GM19193 (cell line): ENCODE results near the gene MEIOB.

ENCODE experiments used
- POLR2A ChIP-seq: IDR thresholded peaks from 4 replicates; pipeline ENCODE4 v1.6.1; 2011; ENCODE audit not compliant: insufficient read depth, insufficient read length; ENCODE audit errors: extremely low read depth

MEIOB gene

DNA sequence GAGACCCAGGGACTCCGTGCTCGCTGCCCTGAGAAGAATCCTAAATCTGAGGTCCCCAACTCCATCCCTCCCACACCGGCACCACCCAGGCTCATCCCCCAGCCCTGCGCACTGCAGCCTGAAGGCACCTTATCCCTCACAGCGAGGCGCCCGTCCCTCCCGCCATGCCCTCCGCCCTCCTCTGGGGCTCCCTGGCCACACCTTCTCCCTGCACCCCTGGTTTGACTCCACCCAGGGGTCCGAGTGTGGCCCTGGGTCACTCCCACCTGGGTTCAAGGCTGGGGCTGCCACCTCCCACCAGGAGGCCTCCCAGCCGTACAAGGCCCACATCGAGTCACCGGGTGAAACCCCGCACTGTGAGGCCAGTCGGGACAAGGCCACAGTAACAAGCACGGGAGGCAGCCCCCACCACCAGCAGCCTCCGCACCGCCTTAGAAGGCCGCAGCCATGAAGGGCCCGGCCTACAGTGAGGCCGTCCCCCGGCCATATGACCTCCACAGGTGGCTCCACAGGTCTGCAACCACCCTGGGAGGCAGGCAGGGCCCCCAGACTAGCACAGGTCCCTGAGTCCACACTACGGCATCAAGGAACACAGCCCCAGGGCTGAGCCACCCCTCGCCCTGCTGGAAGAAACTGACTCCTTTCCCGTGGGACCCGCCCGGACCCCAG lies 53.6 kb downstream of the MEIOB start:
- no peak for TF ChIP-seq POLR2A

DNA sequence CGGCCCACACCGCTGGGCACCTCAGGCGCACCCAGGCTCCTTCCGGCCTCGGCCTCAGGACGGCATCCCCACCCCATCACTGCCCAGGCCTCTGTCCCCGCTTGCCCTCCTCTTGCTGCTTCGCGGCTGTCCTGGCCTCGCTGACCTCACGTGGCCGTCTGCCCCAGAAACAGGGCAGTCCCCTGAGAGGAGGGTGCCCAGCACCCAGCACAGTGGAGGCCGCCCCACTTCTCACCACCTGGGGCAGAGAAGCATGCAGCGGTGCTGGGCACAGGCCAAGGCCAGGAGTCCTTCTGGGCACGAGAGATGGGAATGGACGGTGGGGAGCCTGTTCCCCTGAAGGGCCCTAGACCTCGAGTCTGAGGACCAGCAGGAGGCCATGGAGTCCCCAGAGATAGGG lies 54.2 kb downstream of the MEIOB start:
- no peak for TF ChIP-seq POLR2A

DNA sequence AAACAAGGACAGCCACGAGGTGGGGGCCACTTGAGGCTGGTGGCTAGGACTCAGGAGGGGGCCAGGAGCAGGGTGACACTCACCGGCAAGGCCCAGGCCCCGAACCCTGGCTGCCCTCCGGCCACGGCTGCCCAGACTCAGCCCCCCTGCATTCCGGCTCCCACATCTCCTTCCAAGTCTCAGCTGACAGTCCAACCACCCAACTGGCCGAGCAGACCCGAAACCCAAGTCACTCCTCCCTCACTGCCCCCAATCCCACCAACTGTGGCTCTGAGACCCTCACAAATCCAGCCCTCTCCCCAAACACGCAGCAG lies 54.7 kb downstream of the MEIOB start:
- no peak for TF ChIP-seq POLR2A

DNA sequence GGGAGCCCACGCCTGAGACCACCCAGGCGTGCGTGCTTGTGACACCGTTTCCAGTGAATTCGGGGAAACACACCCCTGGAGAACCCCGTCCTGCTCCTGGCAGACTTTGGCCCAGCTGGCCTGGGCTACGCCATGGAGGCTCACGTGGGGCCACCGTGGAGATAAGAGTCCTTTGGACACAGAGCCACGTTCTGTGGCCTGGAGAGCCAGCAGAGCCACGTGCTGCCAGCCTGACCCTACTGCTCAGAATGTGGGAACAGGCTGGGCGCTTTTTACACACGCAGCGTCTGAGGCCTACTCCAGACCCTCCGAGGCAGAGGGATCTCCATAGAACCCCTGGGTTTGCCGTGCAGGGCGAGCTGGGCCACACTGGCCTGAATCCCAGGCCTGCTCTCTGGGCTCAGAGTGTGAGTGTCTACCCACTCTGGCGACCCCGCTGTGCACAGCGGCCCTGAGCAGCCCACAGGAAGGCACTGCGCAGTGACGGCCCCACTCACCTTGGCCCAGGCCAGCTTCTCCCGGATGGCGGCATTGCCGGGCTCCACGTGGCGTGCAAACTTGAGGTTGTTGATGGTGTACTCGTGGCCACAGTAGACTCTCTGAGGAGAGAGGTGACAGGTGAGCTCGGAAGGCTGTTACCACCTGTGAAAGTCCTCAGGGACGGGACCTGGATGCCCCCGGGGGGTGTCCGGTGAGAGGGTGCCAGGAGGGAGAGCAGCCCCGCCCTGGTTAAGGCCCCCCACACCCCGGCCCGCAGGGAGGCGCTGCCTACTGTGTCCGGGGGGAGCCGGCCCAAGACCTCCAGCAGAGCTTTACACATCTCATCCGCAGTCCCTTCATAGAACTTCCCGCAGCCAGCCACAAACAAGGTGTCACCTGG lies 55.3 kb downstream of the MEIOB start:
- TF ChIP-seq POLR2A, result no peak

DNA sequence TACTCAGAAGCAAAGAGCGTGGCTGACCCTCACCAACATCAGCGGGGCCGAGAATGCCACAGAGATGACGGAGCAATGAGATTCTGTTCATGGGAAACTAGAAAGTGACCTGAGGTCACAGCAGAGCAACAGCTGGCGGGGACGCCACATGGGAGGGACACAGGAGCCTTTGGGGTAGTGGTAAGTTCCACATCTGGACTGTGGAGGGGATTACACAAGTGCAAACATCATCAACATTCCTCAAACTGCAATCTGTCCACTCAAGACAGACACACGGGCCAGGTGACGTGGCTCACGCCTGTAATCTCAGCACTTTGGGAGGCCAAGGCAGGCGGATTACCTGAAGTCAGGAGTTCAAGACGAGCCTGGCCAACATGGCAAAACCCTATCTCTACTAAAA lies 56.5 kb downstream of the MEIOB start:
- no peak for TF ChIP-seq POLR2A

DNA sequence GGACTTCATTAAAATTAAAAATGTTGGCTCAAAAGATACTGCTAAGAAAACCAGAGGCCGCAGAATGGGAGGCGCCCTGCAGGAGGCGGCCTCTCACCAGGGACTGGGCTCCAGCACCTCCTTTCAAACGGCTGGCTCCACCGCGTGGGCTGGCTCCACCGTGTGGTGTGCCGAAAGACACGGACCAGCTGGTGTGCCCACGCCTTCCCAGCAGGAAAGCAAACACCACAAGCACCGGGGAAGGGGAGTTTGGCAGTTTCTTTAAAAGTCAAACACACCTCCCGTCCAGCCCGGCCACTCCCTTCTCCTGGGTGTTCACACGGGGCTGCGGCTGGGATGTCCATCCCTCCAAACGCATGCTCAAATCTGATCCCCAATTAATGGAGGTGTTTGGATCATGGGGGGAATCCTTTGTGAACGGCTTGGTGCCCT lies 59.2 kb downstream of the MEIOB start:
- no peak for TF ChIP-seq POLR2A

DNA sequence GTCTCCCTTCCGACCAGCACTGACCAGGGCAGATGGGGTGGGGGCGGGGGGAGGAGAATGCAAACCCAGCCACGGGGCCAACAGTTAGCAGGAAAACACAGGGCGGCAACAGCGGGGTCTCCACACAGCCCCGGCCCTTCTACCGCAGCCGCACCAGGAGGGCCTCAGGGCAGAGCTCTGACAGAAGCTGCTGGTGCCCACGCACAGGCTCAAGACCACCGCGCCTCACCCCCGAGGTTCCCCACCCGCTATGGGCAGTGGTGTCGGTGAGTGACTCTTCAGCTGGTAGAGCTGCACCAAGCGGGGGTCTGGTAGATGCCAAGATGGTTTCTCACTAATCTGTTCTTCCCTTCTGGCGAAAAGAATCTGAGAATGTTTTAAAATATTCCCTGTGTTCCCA lies 61.4 kb downstream of the MEIOB start:
- TF ChIP-seq POLR2A, result no peak

DNA sequence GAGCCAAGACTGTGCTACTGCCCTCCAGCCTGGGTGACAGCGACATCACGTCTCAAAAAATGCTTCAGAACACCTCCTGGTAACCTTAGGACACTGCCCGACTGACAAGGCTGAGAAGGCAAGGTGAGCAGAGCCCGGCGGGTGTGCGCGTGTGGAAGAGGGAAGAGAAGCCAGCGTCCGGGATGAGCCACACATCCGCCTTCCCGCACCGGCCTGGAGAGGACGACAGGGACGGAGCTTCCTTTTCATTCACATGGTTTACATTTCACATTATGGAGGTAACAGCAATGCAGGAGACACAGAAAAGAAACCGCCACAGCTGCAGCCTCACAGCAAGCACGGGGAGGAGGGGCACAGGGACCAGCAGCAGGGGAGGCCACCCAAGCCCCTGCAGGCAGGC lies 61.9 kb downstream of the MEIOB start:
- TF ChIP-seq POLR2A, result no peak

DNA sequence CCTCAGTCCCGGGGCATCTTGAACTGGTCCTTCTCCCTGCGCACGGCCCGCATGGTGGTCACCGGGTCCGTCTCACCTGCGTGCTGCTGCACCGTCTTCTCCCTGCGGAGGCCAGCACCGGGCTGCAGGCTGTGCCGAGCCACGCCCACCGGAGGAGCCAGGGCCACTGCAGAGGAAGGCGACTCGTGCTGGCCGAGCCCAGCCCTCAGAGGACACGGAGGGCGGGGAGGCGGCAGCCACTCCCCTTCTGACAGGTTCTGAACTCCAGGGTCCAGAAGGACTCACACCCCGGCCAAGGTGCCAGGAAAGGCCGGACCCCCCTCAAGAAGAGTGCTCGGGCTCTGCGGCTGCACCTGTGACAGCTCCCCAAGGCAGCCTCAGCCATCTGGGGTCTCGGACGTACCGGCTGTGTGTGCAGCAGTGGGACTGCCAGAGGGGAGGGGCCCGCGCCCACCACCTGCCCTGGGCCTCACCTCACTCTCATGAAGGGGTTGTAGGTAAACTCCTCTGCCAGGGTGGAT lies 62.6 kb downstream of the MEIOB start:
- no peak for TF ChIP-seq POLR2A

DNA sequence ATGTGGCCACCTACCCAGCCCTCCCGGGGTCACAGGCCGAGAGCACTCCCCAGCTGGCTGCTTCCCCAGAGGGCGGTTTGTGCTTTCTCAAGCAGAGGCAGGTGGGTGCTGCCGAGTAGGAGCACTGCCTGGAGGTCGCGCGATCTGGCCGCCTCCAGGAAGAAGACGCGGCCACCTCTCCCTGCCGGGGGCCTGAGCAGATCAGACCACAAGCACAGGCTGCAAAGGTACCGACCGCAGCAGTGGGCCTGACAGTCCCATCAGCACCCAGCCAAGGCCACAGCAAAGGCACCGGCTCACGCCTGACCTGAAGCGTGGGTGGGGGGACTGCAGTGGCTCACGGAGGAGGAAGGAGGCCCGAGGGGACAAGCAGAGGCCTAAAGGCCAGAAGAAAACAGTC lies 63.3 kb downstream of the MEIOB start:
- no peak for TF ChIP-seq POLR2A

DNA sequence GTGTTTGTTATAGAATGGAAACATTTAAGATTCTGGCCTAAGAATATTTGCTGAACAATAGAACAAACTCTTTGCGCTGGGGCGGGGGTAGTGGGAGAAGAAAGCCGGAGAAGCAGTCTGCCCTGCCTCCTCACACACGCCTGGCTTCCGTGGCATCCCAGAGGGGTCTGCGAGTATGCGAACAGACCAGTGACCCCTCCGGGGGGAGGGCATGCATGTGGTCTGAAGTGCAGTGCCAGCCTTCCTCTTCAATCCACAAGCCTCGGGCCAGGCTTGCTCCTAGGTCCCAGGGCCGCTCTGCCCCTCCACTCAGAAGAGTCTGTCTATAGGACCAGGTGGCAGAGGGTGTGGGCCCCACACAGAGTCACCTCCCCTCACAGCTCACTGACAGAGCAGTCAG lies 64.3 kb downstream of the MEIOB start:
- no peak for TF ChIP-seq POLR2A

DNA sequence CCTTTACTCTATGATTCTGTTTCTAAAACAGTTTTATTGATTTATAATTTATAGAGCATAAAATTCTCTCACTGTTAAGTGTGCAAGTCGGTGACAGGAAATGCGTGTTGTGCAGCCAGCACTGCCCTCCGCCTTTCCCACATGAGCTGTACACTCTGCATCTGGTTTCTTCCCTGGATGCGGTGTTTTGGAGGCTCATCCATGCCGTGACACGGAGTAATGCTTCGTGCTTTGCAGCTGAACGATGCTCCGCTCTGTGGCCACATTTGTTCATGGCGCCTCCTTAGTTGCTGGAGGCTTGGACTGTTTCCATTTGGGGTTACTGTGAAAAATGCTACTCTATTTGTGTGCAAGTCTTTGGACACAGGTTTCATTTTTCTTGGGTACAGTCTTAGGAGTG lies 71.3 kb downstream of the MEIOB start:
- no peak for TF ChIP-seq POLR2A

DNA sequence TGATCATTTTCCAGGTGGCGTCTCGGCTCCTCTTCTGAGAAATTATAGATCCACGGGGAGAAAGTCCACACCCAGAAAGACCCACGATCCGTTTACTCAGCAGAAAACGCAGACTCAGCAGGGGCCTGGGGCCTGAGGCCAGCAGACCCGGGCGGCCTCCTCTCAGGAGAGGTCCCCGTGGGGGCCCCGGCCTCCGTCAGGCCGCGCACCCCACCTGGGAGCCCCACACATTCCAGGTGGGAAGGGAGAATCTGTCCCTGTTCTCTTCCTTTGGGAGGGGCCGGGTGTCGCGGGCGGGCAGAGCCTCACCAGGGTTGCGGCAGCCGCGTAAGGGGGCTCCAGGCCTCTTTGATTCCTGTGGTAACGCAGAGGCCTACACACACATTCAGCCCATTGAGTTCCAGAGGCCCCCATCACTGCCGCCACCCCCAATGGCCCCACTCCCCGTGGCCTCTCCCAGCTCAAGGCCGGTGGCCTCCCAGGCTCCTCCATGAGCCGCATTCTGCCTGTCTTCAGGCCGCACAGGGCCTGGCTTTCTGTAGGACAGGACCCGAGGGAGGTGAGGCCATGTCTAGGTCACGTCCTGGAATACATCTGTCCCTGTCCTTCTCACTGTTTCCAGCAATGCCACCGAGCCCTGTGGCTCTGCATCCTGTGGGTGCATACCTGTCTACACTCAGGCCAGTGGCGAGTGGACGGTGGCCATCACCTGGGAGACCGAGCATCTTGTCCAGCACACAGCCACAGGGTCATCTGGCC lies 76.9 kb downstream of the MEIOB start:
- no peak for TF ChIP-seq POLR2A

DNA sequence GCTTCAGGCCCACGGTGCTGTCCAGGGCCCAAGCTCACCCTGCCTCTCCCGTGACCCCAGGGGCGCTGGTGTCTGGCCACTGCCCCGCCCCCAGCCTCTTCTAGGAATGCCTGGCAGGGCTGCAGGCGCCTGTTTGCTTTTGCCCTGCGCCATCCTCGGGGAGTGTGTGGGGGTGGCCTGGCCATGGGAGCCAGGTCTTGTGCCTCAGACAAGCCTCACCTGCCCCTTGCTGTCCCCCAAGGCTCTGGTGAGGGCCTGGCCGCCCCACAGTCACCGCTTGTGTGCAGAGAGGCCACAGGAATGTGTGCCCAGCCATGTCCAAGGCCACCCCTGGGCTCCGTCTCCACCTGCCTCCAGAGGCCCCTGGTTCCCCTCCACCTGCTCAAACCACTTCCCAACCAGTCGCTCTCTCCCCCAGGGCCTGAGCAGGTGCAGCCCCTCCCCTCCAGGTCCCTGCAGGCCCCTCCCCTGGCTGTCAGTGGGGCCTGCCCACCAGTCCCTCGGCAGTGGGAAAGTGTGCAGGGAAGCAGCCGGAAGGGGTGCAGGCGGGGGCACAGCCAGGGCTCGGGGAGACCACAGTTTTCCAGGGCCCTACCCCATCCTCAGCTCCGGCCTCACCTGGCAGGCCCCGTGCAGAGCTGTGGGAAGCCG lies 77.6 kb downstream of the MEIOB start:
- no peak for TF ChIP-seq POLR2A
